ACC112 (cell line): ENCODE results near the gene ALCAM.

Experiments used
- H2AFZ ChIP-seq: fragments of 200-600 bp; sonication (generic); one replicate; pipeline ENCODE4 v1.6.0; 2017; ENCODE audit warnings: antibody characterized with exemption, low read length; ENCODE audit not compliant: unreplicated experiment
- H3K27ac ChIP-seq: fragments of 200-600 bp; sonication (generic); 2 replicates; pipeline ENCODE4 v1.5.1; 2014; ENCODE audit warnings: low read depth, mild to moderate bottlenecking, antibody characterized with exemption, low read length, moderate library complexity
- H3K27me3 ChIP-seq: fragments of 200-600 bp; sonication (generic); 2 replicates; pipeline ENCODE4 v1.6.1; 2014; ENCODE audit warnings: mild to moderate bottlenecking, antibody characterized with exemption, low read length, moderate library complexity, mixed read lengths; ENCODE audit not compliant: insufficient read depth
- H3K36me3 ChIP-seq: fragments of 200-600 bp; sonication (generic); 2 replicates; pipeline ENCODE4 v1.6.1; 2016; ENCODE audit warnings: mild to moderate bottlenecking, antibody characterized with exemption, low read length, moderate library complexity, mixed read lengths; ENCODE audit not compliant: insufficient read depth
- H3K4me1 ChIP-seq: fragments of 200-600 bp; sonication (generic); one replicate; pipeline ENCODE4 v1.6.1; 2016; ENCODE audit warnings: low read length, mixed read lengths; ENCODE audit not compliant: insufficient read depth, unreplicated experiment, control insufficient read depth
- H3K4me3 ChIP-seq: fragments of 200-600 bp; sonication (generic); 2 replicates; pipeline ENCODE4 v1.5.1; 2014; ENCODE audit warnings: mild to moderate bottlenecking, low read depth, low read length
- H3K79me2 ChIP-seq: fragments of 200-600 bp; sonication (generic); one replicate; pipeline ENCODE4 v1.6.0; 2016; ENCODE audit warnings: low read length; ENCODE audit not compliant: control insufficient read depth, unreplicated experiment, insufficient read depth

The ALCAM gene

DNA sequence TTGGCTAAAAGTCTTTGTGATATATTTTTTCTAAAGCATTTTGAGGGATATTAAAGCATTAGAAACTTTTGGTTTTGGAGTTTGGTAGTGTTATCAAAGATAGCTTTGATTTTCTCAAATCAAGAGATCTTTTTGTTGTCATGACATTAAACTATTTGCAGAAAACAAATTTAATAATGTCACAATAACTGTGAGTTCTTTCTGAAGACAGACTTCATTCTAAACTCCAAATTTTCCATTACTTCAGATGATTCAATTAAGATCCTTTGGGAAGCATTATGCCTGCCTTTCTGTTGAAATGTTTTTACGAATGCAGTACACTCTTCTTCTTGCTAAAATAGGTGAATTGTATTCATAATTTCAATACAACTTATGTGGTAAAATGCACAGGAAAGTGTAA, 145.4 kb downstream of the ALCAM start:
- peaks cover 64% of the 10 kb centered on the region for H3K4me1 ChIP-seq
- H3K4me3 ChIP-seq: no peak overlapping the region
- no peaks in the 10 kb centered on the region for H3K36me3 ChIP-seq
- no peaks in the 10 kb centered on the region for H3K27me3 ChIP-seq
- peak overlapping the region; percentile 38; the same call in 1 of the 2 replicates for H3K27ac ChIP-seq
- peaks cover 76% of the 10 kb centered on the region for H3K79me2 ChIP-seq
- no peak overlapping the region for H2AFZ ChIP-seq

DNA sequence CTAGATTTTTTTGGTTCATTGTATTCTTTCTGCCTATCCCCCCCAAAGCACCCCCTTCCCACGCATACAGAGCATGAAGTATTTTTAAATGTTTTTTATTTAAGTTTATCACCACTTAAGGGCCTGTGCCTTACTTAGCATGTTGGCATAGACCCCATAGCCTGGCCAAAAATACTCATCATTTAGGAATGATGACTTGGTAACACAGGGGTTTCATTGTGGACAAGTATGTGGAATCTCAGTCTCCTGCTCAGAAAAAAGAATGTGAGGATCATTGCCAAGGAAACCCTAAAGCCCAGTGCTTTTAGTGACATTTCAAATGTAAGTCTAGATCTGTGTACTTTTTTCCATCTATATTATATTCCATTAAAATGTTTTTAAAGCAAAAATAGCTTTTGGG, 146.3 kb downstream of the ALCAM start:
- Histone ChIP-seq H3K79me2 (peaks cover 77% of the 10 kb centered on the region), H3K36me3 (no peaks in the 10 kb centered on the region)

DNA sequence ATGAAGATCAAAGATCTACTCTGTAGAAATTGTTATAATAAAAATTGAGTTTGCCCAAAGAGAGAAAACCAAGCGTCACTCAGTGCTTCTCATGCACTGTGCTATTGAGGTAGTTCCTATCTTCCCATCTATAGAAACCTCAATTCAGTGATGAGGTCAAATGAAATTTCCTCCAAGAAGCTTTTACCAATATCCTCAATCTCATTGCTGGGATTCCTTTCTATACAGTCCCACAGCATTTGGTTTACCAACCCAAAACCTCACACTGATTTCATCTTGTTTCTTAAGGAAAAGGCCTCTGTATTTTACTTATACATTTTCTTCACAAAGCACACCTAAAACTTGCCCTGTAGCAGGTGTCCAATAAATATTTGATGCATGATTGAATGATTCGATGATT, 147.2 kb downstream of the ALCAM start:
- H3K27ac ChIP-seq: no peak overlapping the region
- no peaks in the 10 kb centered on the region for H3K27me3 ChIP-seq
- H3K4me3 ChIP-seq: no peak overlapping the region
- H3K79me2 ChIP-seq: peaks cover 75% of the 10 kb centered on the region
- no peak overlapping the region for H2AFZ ChIP-seq
- H3K4me1 ChIP-seq: peaks cover 80% of the 10 kb centered on the region
- no peaks in the 10 kb centered on the region for H3K36me3 ChIP-seq

More for the DNA sequence above, 146.3 kb downstream of the ALCAM start:
- Histone ChIP-seq H3K27me3 (no peaks in the 10 kb centered on the region), H3K27ac (peak overlapping the region; percentile 54), H2AFZ (no peak overlapping the region), H3K4me3 (no peak overlapping the region), H3K4me1 (peaks cover 73% of the 10 kb centered on the region)

GRCh38 chr3:105515372-105515771, 148.7 kb downstream of the ALCAM start:
- peaks cover 71% of the 10 kb centered on the region for H3K79me2 ChIP-seq
- no peak overlapping the region for H2AFZ ChIP-seq
- no peaks in the 10 kb centered on the region for H3K36me3 ChIP-seq
- peaks cover 70% of the 10 kb centered on the region for H3K4me1 ChIP-seq
- H3K4me3 ChIP-seq: no peak overlapping the region
- no peak overlapping the region for H3K27ac ChIP-seq
- H3K27me3 ChIP-seq: no peaks in the 10 kb centered on the region

DNA sequence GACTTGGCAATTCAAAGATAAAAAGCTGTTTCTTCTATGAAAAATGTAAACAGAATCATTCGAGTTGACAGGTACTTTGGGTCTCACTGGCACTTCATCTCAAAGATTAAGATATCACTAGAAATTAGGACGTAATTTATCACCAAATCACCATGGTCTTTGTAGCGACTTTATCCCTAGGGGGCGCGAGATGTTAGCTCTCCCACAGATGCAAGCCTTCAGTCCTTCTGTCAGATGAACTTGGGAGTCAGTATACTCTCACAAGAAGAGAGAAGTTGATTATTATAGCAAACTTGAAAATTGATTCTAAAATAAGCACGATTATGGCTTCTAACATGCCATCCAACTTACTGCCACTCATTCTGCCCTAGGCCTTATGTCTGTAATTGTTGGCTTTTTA, 150.3 kb downstream of the ALCAM start:
- Histone ChIP-seq H2AFZ (no peak overlapping the region), H3K27me3 (no peaks in the 10 kb centered on the region), H3K27ac (no peak overlapping the region), H3K4me3 (no peak overlapping the region), H3K79me2 (peaks cover 65% of the 10 kb centered on the region), H3K36me3 (no peaks in the 10 kb centered on the region), H3K4me1 (peaks cover 55% of the 10 kb centered on the region)

DNA sequence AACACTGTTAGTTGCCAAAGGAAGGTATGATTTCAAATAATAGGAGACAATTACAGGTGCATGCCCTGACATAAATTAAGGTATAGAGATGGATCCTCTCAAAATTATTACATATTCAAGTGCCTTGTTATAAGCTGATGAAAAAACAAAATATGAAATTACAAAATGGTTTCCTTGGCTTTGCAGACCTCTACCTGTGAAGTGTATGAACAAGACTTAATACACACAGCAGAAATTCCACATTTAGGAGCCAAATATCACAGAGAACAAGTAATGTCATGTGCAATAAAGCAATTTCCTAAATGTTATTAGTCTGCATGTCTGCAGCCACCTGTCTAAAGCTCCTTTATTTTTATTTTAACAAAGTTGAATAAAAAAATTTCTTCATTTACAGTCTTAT, 151.5 kb downstream of the ALCAM start:
- H3K27me3 ChIP-seq: no peaks in the 10 kb centered on the region
- H3K79me2 ChIP-seq: peaks cover 63% of the 10 kb centered on the region
- no peak overlapping the region for H3K27ac ChIP-seq
- no peaks in the 10 kb centered on the region for H3K36me3 ChIP-seq
- no peak overlapping the region for H3K4me3 ChIP-seq
- H3K4me1 ChIP-seq: peaks cover 45% of the 10 kb centered on the region
- H2AFZ ChIP-seq: no peak overlapping the region

DNA sequence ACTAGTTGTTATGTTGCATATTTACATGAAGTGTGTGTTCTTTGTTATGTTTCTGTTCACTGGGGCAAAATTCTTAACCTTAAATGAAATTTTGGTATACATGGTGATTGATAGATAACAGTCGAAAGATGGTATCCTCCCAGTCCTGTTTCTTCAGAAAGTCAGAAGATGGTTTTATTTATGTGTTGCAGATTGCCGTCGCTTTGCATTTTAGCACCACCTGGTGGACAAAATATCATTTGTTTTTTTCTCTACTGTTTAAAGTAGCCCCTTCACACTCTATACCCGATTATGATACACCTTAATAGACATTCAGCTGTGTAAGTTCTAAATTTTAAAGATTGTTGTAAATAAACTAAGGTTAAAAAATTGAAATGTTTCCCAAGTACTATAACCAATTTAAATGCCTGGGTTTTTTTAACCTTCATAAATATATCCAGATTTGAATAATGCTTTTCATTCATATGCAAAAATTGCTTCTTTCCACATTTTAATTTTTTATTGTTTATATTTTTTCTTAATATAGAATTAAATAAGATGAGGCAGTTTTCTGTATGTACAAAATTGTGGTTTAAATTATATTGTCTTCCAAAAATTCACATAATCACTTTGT, 152.2 kb downstream of the ALCAM start:
- Histone ChIP-seq H2AFZ (no peak overlapping the region), H3K27me3 (no peaks in the 10 kb centered on the region), H3K36me3 (no peaks in the 10 kb centered on the region), H3K79me2 (peaks cover 56% of the 10 kb centered on the region), H3K4me3 (peak overlapping the region; percentile 46; the same call in 1 of the 2 replicates), H3K27ac (no peak overlapping the region), H3K4me1 (peaks cover 45% of the 10 kb centered on the region)

DNA sequence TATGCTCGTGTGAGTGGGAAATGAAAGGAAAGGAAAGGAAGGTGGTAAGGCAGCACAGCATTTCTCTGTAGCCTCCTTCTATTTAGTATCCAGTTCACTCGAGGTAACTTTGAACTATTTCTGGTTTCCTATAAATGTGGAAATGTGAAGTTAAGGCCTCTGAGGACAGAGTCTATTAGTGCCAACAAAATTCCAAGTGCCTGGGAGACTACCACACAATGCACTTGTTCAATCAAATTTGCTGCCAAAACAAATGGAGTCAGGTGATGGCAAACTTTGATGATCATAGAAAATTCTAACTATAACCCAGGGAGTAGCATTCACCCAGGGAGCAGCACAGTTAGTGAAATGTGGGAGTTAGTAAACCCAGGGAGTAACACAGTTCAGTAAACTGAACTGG, 155.1 kb downstream of the ALCAM start:
- no peak overlapping the region for H3K27ac ChIP-seq
- H3K79me2 ChIP-seq: peaks cover 37% of the 10 kb centered on the region
- H3K4me1 ChIP-seq: peaks cover 45% of the 10 kb centered on the region
- no peak overlapping the region for H2AFZ ChIP-seq
- peaks cover 11% of the 10 kb centered on the region; the same call in 1 of the 2 replicates for H3K36me3 ChIP-seq
- H3K4me3 ChIP-seq: no peak overlapping the region
- H3K27me3 ChIP-seq: no peaks in the 10 kb centered on the region

DNA sequence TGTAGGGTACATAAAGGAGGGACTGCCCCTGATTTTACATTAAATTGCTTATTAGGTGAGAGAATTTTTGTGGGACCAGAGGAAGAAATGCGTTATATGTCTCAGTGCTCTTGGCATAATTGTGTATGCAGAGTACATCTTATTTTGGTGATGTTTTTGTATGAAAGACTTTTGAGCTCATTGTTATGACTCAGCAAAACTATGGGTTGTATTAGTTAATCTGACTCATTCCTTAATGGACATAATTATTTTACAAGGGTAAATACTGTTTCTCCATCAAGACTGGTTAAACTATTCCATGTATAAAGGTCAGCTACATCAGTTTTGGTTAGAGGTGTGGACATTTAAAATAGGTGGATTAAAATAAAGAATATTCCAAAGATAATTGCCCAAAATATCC, 156.8 kb downstream of the ALCAM start:
- no peak overlapping the region for H2AFZ ChIP-seq
- peak overlapping the region; percentile 20; the same call in 1 of the 2 replicates for H3K27ac ChIP-seq
- H3K4me3 ChIP-seq: no peak overlapping the region
- peaks cover 46% of the 10 kb centered on the region for H3K4me1 ChIP-seq
- no peaks in the 10 kb centered on the region for H3K27me3 ChIP-seq
- H3K36me3 ChIP-seq: peaks cover 11% of the 10 kb centered on the region; the same call in 1 of the 2 replicates
- H3K79me2 ChIP-seq: peaks cover 24% of the 10 kb centered on the region

DNA sequence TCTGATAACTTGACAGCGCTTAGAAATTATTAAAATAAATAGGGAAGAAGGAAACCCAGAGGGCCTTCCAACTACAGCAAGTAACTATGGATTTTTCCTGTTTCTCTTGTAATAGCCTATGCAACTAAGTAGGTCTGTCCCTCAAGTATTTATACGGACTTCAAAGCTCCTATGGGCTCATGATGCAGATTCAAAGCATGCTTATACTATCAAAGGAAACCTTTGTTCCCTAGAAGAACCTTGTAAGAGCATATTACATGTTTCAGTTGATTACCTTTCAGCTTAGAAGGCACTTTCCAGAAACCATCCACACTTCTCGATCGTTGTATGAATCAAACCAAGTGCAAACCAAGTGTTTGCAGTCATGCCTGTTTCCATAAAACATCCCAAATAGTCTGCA, 158.8 kb downstream of the ALCAM start:
- H3K36me3 ChIP-seq: peaks cover 11% of the 10 kb centered on the region; the same call in 1 of the 2 replicates

GRCh38 chr3:105526360-105527111, 159.8 kb downstream of the ALCAM start:
- Histone ChIP-seq H3K27me3 (no peaks in the 10 kb centered on the region), H3K36me3 (peaks cover 11% of the 10 kb centered on the region; the same call in 1 of the 2 replicates), H3K79me2 (peaks cover 8% of the 10 kb centered on the region), H3K4me1 (peaks cover 58% of the 10 kb centered on the region), H2AFZ (no peak overlapping the region), H3K27ac (peak overlapping the region; percentile 42; the same call in 1 of the 2 replicates), H3K4me3 (no peak overlapping the region)

More for the DNA sequence above, 158.8 kb downstream of the ALCAM start:
- no peaks in the 10 kb centered on the region for H3K27me3 ChIP-seq
- no peak overlapping the region for H3K27ac ChIP-seq
- H3K4me1 ChIP-seq: peaks cover 58% of the 10 kb centered on the region
- H3K79me2 ChIP-seq: peaks cover 11% of the 10 kb centered on the region
- H3K4me3 ChIP-seq: no peak overlapping the region
- no peak overlapping the region for H2AFZ ChIP-seq
